H9 (cell line): ENCODE measurements around the gene ZHX3. TPM values are rescaled to one million over a fixed set of nuclear protein-coding genes. Genes with fewer than 3 reads are reported as not detected.

Experiments
- DNase-seq: peaks from one replicate; pipeline ENCODE4 v3.0.0-alpha.2; 2017
- H2AFZ ChIP-seq: one replicate; pipeline ENCODE4 v1.6.1; 2013; ENCODE audit warnings: mild to moderate bottlenecking, low read length, control low read depth, moderate library complexity
- H2AK5ac ChIP-seq: 2 replicates; pipeline ENCODE4 v1.6.1; 2013; ENCODE audit warnings: low read length, control low read depth, mixed read lengths; ENCODE audit not compliant: insufficient read length
- H2BK120ac ChIP-seq: one replicate; pipeline ENCODE4 v1.6.1; 2013; ENCODE audit warnings: low read depth, mild to moderate bottlenecking, low read length, control low read depth, inconsistent platforms; ENCODE audit not compliant: poor library complexity, severe bottlenecking
- H2BK12ac ChIP-seq: 2 replicates; pipeline ENCODE4 v1.6.1; 2013; ENCODE audit warnings: low read length, control low read depth, mixed read lengths, low read depth; ENCODE audit not compliant: insufficient read length
- H2BK15ac ChIP-seq: 2 replicates; pipeline ENCODE4 v1.6.1; 2013; ENCODE audit warnings: low read depth, low read length, control low read depth
- H2BK20ac ChIP-seq: one replicate; pipeline ENCODE4 v1.6.1; 2013; ENCODE audit warnings: low read depth, mild to moderate bottlenecking, low read length, control low read depth, inconsistent platforms; ENCODE audit not compliant: poor library complexity, severe bottlenecking
- H2BK5ac ChIP-seq: 2 replicates; pipeline ENCODE4 v1.6.1; 2013; ENCODE audit warnings: low read length, control low read depth, mixed read lengths; ENCODE audit not compliant: insufficient read length
- H3K14ac ChIP-seq: 2 replicates; pipeline ENCODE4 v1.6.1; 2013; ENCODE audit warnings: low read length, control low read depth; ENCODE audit not compliant: insufficient read depth
- H3K18ac ChIP-seq: 2 replicates; pipeline ENCODE4 v1.6.1; 2013; ENCODE audit warnings: low read depth, mild to moderate bottlenecking, mixed read lengths, low read length, control low read depth; ENCODE audit not compliant: insufficient read length
- H3K23ac ChIP-seq: 2 replicates; pipeline ENCODE4 v1.6.1; 2013; ENCODE audit warnings: low read length, control low read depth, mixed read lengths, low read depth; ENCODE audit not compliant: insufficient read length
- H3K23me2 ChIP-seq: 2 replicates; pipeline ENCODE4 v1.6.1; 2013; ENCODE audit warnings: low read depth, mild to moderate bottlenecking, mixed read lengths, low read length, control low read depth; ENCODE audit not compliant: insufficient read length, poor library complexity, severe bottlenecking
- H3K27ac ChIP-seq: 2 replicates; pipeline ENCODE4 v1.5.1; 2013; ENCODE audit warnings: low read length, control low read depth, mixed read lengths, low read depth; ENCODE audit not compliant: insufficient read length
- H3K27me3 ChIP-seq: 2 replicates; pipeline ENCODE4 v1.6.1; 2013; ENCODE audit warnings: low read length, control low read depth, inconsistent platforms; ENCODE audit not compliant: insufficient read depth
- H3K4ac ChIP-seq: 2 replicates; pipeline ENCODE4 v1.6.1; 2013; ENCODE audit warnings: low read depth, mild to moderate bottlenecking, control low read depth, inconsistent platforms, low read length, moderate library complexity
- H3K4me1 ChIP-seq: 2 replicates; pipeline ENCODE4 v1.6.1; 2013; ENCODE audit warnings: low read length, control low read depth, inconsistent platforms; ENCODE audit not compliant: insufficient read depth
- H3K4me2 ChIP-seq: 2 replicates; pipeline ENCODE4 v1.6.1; 2013; ENCODE audit warnings: low read length, control low read depth, mixed read lengths; ENCODE audit not compliant: insufficient read length, insufficient read depth
- H3K56ac ChIP-seq: 2 replicates; pipeline ENCODE4 v1.6.1; 2013; ENCODE audit warnings: low read depth, mild to moderate bottlenecking, mixed read lengths, low read length, control low read depth; ENCODE audit not compliant: insufficient read length
- H3K79me1 ChIP-seq: 2 replicates; pipeline ENCODE4 v1.6.1; 2013; ENCODE audit warnings: low read depth, mild to moderate bottlenecking, moderate library complexity, low read length, control low read depth, inconsistent platforms; ENCODE audit not compliant: insufficient read depth, poor library complexity, severe bottlenecking
- H3K79me2 ChIP-seq: 2 replicates; pipeline ENCODE4 v1.6.1; 2013; ENCODE audit warnings: low read length, control low read depth, inconsistent platforms; ENCODE audit not compliant: insufficient read depth
- H3K9ac ChIP-seq: 2 replicates; pipeline ENCODE4 v1.6.1; 2013; ENCODE audit warnings: low read length, control low read depth, mixed read lengths; ENCODE audit not compliant: insufficient read length; ENCODE audit errors: extremely low read depth
- H3K9me3 ChIP-seq: one replicate; pipeline ENCODE4 v1.6.1; 2013; ENCODE audit warnings: low read depth, low read length, inconsistent platforms; ENCODE audit not compliant: control insufficient read depth
- H3T11ph ChIP-seq: one replicate; pipeline ENCODE4 v1.6.1; 2013; ENCODE audit warnings: mild to moderate bottlenecking, low read length, control low read depth, inconsistent platforms
- H4K20me1 ChIP-seq: one replicate; pipeline ENCODE4 v1.6.1; 2013; ENCODE audit not compliant: control insufficient read depth, insufficient read length, insufficient read depth
- H4K5ac ChIP-seq: 2 replicates; pipeline ENCODE4 v1.6.1; 2013; ENCODE audit warnings: low read depth, mild to moderate bottlenecking, mixed read lengths, low read length, control low read depth; ENCODE audit not compliant: insufficient read length
- H4K8ac ChIP-seq: replicated peaks from 2 replicates; pipeline ENCODE4 v1.6.1; 2013; ENCODE audit warnings: low read length, control low read depth, mixed read lengths, low read depth; ENCODE audit not compliant: insufficient read length
- H4K91ac ChIP-seq: 2 replicates; pipeline ENCODE4 v1.6.1; 2013; ENCODE audit warnings: low read depth, mild to moderate bottlenecking, moderate library complexity, mixed read lengths, low read length, control low read depth; ENCODE audit not compliant: insufficient read length
- H3K27ac Mint-ChIP-seq, 3 experiments: 2 replicates in 2 of 3; 3 replicates in 1 of 3; pipeline ENCODE4 v1.8.0; 2020 to 2021; ENCODE audit warnings: mixed read lengths in 3 of 3, mild to moderate bottlenecking in 1 of 3, moderate library complexity in 1 of 3
- H3K27me3 Mint-ChIP-seq: 2 replicates; pipeline ENCODE4 v1.8.0; 2021; ENCODE audit warnings: low read depth, mild to moderate bottlenecking, moderate library complexity, mixed read lengths
- H3K36me3 Mint-ChIP-seq, 3 experiments: 2 replicates in 2 of 3; 3 replicates in 1 of 3; pipeline ENCODE4 v1.8.0; 2020 to 2021; ENCODE audit warnings: low read depth in 3 of 3, mixed read lengths in 3 of 3; ENCODE audit not compliant: insufficient read depth in 1 of 3
- H3K4me1 Mint-ChIP-seq, 2 experiments: 2 replicates each; pipeline ENCODE4 v1.8.0; 2020; ENCODE audit warnings: mixed read lengths in 2 of 2
- H3K4me3 Mint-ChIP-seq, 2 experiments: 2 replicates in 1 of 2; 3 replicates in 1 of 2; pipeline ENCODE4 v1.8.0; 2020 to 2021; ENCODE audit warnings: mild to moderate bottlenecking in 2 of 2, mixed read lengths in 2 of 2, moderate library complexity in 1 of 2
- H3K9me3 Mint-ChIP-seq, 2 experiments: 2 replicates in 1 of 2; 3 replicates in 1 of 2; pipeline ENCODE4 v1.8.0; 2020; ENCODE audit warnings: mild to moderate bottlenecking in 2 of 2, mixed read lengths in 2 of 2, moderate library complexity in 1 of 2
- WGBS: extraction: QIAGEN DNeasy Blood & Tissue Kit; methylation state at CpG from one replicate; pipeline ENCODE4 v1.1.7; 2013; ENCODE audit warnings: missing lambda C conversion rate, low lambda C conversion rate, mixed read lengths; ENCODE audit not compliant: insufficient read length; ENCODE audit errors: extremely low coverage; 5-methylcytosine and 5-hydroxymethylcytosine counted together
- long read RNA-seq: library from polyadenylated mRNA; unstranded; transcript quantifications from one replicate; pipeline ENCODE4 v2.0.0, GENCODE V29; 2020
- total RNA-seq: library from RNA; stranded (reverse); gene quantifications from 2 replicates; pipeline ENCODE4 v1.2.1, GENCODE V29; 2021
- TF ChIP-seq, protein P1 (sequence below): fragments of 200-600 bp; sonication (generic); conservative IDR thresholded peaks from 3 replicates; pipeline ENCODE4 v1.8.0; 2021; ENCODE audit warnings: antibody characterized with exemption, mild to moderate bottlenecking

The ZHX3 gene, protein sequence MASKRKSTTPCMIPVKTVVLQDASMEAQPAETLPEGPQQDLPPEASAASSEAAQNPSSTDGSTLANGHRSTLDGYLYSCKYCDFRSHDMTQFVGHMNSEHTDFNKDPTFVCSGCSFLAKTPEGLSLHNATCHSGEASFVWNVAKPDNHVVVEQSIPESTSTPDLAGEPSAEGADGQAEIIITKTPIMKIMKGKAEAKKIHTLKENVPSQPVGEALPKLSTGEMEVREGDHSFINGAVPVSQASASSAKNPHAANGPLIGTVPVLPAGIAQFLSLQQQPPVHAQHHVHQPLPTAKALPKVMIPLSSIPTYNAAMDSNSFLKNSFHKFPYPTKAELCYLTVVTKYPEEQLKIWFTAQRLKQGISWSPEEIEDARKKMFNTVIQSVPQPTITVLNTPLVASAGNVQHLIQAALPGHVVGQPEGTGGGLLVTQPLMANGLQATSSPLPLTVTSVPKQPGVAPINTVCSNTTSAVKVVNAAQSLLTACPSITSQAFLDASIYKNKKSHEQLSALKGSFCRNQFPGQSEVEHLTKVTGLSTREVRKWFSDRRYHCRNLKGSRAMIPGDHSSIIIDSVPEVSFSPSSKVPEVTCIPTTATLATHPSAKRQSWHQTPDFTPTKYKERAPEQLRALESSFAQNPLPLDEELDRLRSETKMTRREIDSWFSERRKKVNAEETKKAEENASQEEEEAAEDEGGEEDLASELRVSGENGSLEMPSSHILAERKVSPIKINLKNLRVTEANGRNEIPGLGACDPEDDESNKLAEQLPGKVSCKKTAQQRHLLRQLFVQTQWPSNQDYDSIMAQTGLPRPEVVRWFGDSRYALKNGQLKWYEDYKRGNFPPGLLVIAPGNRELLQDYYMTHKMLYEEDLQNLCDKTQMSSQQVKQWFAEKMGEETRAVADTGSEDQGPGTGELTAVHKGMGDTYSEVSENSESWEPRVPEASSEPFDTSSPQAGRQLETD
- total RNA-seq, result 2.9 and 4.4 TPM in 2 replicates
- long read RNA-seq, partial matches to known transcripts, result 0 of 3 reads
- long read RNA-seq, other reads (novel, unspliced or antisense), result 3 of 3 reads

DNA sequence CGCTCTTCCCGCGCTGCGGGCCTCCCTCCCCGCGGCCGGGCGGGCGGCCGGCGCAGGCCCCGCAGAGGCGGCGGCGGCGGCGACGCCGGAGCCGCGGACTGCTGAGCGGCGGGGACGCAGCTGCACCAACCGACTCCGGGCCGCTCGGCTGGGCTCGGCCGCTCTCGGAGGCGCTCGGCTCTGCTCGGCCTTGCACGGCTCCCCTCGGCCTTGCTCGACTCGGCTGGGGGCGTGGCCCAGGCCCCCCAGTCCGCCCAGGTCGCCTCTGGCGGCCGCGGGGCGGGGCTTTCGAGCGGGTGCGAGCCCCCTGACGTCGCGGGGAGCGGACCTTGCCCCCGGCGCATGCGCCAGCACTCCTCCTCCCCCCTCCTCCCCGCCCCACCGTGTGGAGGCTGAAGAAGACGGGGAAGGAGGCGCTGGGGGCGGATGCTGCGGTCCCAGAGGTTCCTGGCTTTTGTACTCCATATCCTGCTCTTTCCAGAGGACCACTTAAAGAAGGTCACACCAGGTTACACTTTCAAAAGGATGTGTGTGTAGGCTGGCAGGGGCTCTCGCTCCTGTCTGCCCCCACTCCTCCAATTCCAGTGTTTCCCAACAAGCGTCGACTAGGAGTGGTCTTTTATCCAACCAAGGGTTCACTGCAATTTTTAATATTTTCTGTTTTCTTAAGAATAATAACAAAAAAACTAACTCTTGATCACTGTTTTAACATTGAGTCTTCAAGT lies at the start of gene ZHX3:
TSS of gene ZHX3 (minus strand) at position 186 of the 725 bp plus-strand sequence. CDS start 112,815 bp downstream, outside the sequence.
- Histone ChIP-seq H3K9ac (peak within 1 kb of the TSS; percentile 79), H4K8ac (no peak within 1 kb of the TSS), H3K4ac (no peak within 1 kb of the TSS), H2BK15ac (no peak within 1 kb of the TSS), H3K27me3 (no peaks in the 10 kb centered on the region), H4K5ac (no peak within 1 kb of the TSS), H4K91ac (no peak within 1 kb of the TSS), H3K23me2 (peaks cover 10% of the 10 kb centered on the region), H3K79me1 (no peaks in the 10 kb centered on the region), H2BK12ac (no peak within 1 kb of the TSS), H2BK20ac (no peak within 1 kb of the TSS), H3K27ac (no peak within 1 kb of the TSS), H3K23ac (no peak within 1 kb of the TSS), H4K20me1 (no peaks in the 10 kb centered on the region), H2AK5ac (no peak within 1 kb of the TSS), H3K9me3 (no peaks in the 10 kb centered on the region), H3K18ac (peak within 1 kb of the TSS; percentile 82), H3K56ac (no peak within 1 kb of the TSS), H2BK120ac (no peak within 1 kb of the TSS), H3K79me2 (no peaks in the 10 kb centered on the region), H3K4me1 (peaks cover 2% of the 10 kb centered on the region; the same call in 1 of the 2 replicates), H3K4me2 (peak within 1 kb of the TSS; percentile 94), H2AFZ (peak within 1 kb of the TSS; percentile 99), H3T11ph (no peak within 1 kb of the TSS), H3K14ac (peak within 1 kb of the TSS; percentile 84; the same call in 1 of the 2 replicates), H2BK5ac (no peak within 1 kb of the TSS)
- Mint-ChIP-seq H3K36me3 (no peaks in the 10 kb centered on the region), H3K4me1 (peaks cover 8 to 9% of the 10 kb centered on the region in 2 experiments), H3K27me3 (peaks cover 24% of the 10 kb centered on the region), H3K4me3 (peak within 1 kb of the TSS; percentile 82 to 87), H3K27ac (peak within 1 kb of the TSS in 1 of 3 experiments; percentile 74; a peak in 1 of 7 replicates), H3K9me3 (0 out of 5 replicates have a peak, but pooled peaks cover 0 to 4% of the 10 kb centered on the region in 2 experiments)
- DNase-seq, result peak; percentile 98
- TF ChIP-seq, protein P1, sequence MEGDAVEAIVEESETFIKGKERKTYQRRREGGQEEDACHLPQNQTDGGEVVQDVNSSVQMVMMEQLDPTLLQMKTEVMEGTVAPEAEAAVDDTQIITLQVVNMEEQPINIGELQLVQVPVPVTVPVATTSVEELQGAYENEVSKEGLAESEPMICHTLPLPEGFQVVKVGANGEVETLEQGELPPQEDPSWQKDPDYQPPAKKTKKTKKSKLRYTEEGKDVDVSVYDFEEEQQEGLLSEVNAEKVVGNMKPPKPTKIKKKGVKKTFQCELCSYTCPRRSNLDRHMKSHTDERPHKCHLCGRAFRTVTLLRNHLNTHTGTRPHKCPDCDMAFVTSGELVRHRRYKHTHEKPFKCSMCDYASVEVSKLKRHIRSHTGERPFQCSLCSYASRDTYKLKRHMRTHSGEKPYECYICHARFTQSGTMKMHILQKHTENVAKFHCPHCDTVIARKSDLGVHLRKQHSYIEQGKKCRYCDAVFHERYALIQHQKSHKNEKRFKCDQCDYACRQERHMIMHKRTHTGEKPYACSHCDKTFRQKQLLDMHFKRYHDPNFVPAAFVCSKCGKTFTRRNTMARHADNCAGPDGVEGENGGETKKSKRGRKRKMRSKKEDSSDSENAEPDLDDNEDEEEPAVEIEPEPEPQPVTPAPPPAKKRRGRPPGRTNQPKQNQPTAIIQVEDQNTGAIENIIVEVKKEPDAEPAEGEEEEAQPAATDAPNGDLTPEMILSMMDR, result no peak
- no CpG with 5 or more reads among the region's 64 CpGs for WGBS
